GM21576 (cell line): ENCODE measurements around the gene SRPK1.

ENCODE experiments used
- ATAC-seq: cut with Tn5 transposase; IDR thresholded peaks from one replicate; pipeline ENCODE4 v1.9.1; 2021; ENCODE audit warnings: mild to moderate bottlenecking, moderate library complexity; ENCODE audit not compliant: unreplicated experiment

The SRPK1 gene

DNA sequence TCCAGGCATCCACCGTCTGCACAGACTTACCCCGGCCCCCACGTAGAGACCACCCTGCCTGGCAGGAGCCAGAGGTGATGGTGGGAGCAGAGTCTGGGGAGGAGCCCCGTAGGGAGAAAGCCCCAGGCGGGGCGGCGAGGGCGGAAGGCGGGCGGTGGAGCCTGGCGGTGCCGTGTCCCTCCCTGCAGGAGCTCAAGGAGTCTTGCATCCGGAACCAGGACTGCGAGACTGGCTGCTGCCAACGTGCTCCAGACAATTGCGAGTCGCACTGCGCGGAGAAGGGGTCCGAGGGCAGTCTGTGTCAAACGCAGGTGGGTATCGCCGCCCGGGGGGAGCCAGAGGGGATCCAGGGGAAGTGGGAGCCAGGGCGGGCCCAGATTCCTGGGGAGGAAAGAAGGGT is 134.1 kb downstream of the SRPK1 start:
- ATAC-seq, result no peak

DNA sequence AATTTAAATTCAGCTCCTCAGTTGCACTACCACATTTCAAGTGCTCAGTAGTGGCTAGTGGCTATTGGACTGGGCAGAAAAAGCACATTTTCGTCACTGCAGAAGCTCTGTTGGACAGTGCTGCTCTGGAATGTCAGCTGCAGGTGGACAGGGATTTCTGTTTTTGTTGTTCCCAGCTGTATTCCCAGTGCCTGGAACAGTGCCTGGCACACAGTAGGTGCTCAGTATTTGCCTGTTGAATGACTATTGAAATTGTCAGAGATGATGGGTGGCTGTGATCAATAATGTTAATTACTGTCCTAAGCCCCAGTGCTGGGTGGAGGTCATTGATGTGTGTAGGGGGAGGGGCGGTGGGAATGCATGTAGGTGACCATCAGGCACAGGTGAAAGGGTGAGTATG is 134.6 kb downstream of the SRPK1 start:
- no peak for ATAC-seq

DNA sequence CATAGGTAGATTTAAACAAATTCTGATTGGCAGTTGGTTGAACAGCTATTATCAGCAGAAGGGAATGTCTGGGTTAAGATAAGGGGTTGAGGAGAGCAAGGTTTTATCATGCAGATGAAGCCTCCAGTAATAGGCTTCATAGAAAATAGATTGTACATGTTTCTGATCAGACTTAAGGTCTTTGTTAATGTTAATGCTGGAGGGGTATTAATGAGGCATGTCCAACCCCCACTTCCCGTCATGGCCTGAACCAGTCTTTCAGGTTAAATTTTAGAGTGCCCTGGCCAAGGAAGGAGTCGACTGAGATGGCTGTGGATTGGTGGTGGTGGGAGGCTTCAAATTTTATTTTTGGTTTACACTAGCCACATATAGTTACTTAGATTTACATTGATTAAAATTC is 136.7 kb downstream of the SRPK1 start:
- ATAC-seq, result no peak
